Ishikawa (cell line): ENCODE data around the gene PRR20E.
"Not testable (repeated sequence)": the region's sequence is repeated elsewhere in the genome, so short reads cannot be mapped to it uniquely, and the experiment has no call there.

Source experiments
- TCF12 ChIP-seq: IDR thresholded peaks from 2 replicates; pipeline ENCODE4 v1.6.1; 2012; ENCODE audit warnings: low read depth
- TF ChIP-seq, protein P1 (sequence below): IDR thresholded peaks from 2 replicates; pipeline ENCODE4 v1.6.1; 2012; ENCODE audit warnings: low read depth, mild to moderate bottlenecking

DNA sequence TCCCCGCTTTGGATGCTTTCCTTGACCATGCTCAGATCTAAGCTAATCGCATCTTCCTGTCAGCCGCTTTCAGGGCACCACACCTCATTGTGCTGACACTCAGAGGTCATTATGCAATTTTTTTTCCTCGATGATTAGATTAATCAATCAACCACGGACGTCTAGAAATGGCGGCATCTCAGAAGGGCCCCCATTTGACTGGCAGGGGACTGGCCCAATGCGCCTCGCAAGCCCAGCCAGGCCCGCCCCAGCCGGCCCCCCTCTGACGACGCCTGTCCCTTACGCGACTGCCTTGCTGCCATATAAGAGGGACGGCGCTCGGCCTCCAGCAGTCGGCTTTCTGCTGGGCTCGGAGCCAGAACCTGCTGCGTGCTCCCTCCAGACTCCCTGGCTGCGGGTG, 19.8 kb upstream of the PRR20E start, which contains the start of gene PRR20B:
- TF ChIP-seq, protein P1, sequence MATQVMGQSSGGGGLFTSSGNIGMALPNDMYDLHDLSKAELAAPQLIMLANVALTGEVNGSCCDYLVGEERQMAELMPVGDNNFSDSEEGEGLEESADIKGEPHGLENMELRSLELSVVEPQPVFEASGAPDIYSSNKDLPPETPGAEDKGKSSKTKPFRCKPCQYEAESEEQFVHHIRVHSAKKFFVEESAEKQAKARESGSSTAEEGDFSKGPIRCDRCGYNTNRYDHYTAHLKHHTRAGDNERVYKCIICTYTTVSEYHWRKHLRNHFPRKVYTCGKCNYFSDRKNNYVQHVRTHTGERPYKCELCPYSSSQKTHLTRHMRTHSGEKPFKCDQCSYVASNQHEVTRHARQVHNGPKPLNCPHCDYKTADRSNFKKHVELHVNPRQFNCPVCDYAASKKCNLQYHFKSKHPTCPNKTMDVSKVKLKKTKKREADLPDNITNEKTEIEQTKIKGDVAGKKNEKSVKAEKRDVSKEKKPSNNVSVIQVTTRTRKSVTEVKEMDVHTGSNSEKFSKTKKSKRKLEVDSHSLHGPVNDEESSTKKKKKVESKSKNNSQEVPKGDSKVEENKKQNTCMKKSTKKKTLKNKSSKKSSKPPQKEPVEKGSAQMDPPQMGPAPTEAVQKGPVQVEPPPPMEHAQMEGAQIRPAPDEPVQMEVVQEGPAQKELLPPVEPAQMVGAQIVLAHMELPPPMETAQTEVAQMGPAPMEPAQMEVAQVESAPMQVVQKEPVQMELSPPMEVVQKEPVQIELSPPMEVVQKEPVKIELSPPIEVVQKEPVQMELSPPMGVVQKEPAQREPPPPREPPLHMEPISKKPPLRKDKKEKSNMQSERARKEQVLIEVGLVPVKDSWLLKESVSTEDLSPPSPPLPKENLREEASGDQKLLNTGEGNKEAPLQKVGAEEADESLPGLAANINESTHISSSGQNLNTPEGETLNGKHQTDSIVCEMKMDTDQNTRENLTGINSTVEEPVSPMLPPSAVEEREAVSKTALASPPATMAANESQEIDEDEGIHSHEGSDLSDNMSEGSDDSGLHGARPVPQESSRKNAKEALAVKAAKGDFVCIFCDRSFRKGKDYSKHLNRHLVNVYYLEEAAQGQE, result not testable (repeated sequence)
- not testable (repeated sequence) for TF ChIP-seq TCF12
